Ishikawa (cell line): ENCODE data around the gene ACAN.

Source experiments
- CEBPB ChIP-seq: IDR thresholded peaks from 2 replicates; pipeline ENCODE4 v1.6.1; 2012
- CREB1 ChIP-seq: IDR thresholded peaks from 2 replicates; pipeline ENCODE4 v1.6.1; 2012; ENCODE audit warnings: low read depth
- EGR1 ChIP-seq: IDR thresholded peaks from 2 replicates; pipeline ENCODE4 v1.6.1; 2012
- EP300 ChIP-seq: IDR thresholded peaks from 2 replicates; pipeline ENCODE4 v1.6.1; 2012; ENCODE audit warnings: borderline replicate concordance
- FOXM1 ChIP-seq: IDR thresholded peaks from 2 replicates; pipeline ENCODE4 v1.6.1; 2012; ENCODE audit warnings: low read depth, borderline replicate concordance
- MAX ChIP-seq: IDR thresholded peaks from 2 replicates; pipeline ENCODE4 v1.6.1; 2012
- NFIC ChIP-seq: IDR thresholded peaks from 2 replicates; pipeline ENCODE4 v1.6.1; 2012
- RAD21 ChIP-seq: IDR thresholded peaks from 2 replicates; pipeline ENCODE4 v1.6.1; 2012; ENCODE audit warnings: low read depth
- TAF1 ChIP-seq: IDR thresholded peaks from 2 replicates; pipeline ENCODE4 v1.6.1; 2012; ENCODE audit warnings: low read depth, mild to moderate bottlenecking
- TCF12 ChIP-seq: IDR thresholded peaks from 2 replicates; pipeline ENCODE4 v1.6.1; 2012; ENCODE audit warnings: low read depth
- TEAD4 ChIP-seq: IDR thresholded peaks from 2 replicates; pipeline ENCODE4 v1.6.1; 2012
- YY1 ChIP-seq: IDR thresholded peaks from 2 replicates; pipeline ENCODE4 v1.6.1; 2012; ENCODE audit warnings: low read depth
- ZBTB7A ChIP-seq: IDR thresholded peaks from 2 replicates; pipeline ENCODE4 v1.6.1; 2012; ENCODE audit warnings: low read depth
- TF ChIP-seq, protein P1 (sequence below): IDR thresholded peaks from 2 replicates; pipeline ENCODE4 v1.6.1; 2012
- TF ChIP-seq, protein P2 (sequence below): IDR thresholded peaks from 2 replicates; pipeline ENCODE4 v1.6.1; 2012; ENCODE audit warnings: low read depth, mild to moderate bottlenecking

ACAN gene

GRCh38 chr15:88887068-88887580 lies 83.9 kb downstream of the ACAN start:
- no peak for TF ChIP-seq TAF1
- TF ChIP-seq, protein P1, sequence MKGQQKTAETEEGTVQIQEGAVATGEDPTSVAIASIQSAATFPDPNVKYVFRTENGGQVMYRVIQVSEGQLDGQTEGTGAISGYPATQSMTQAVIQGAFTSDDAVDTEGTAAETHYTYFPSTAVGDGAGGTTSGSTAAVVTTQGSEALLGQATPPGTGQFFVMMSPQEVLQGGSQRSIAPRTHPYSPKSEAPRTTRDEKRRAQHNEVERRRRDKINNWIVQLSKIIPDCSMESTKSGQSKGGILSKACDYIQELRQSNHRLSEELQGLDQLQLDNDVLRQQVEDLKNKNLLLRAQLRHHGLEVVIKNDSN: no peak
- TF ChIP-seq, protein P2, sequence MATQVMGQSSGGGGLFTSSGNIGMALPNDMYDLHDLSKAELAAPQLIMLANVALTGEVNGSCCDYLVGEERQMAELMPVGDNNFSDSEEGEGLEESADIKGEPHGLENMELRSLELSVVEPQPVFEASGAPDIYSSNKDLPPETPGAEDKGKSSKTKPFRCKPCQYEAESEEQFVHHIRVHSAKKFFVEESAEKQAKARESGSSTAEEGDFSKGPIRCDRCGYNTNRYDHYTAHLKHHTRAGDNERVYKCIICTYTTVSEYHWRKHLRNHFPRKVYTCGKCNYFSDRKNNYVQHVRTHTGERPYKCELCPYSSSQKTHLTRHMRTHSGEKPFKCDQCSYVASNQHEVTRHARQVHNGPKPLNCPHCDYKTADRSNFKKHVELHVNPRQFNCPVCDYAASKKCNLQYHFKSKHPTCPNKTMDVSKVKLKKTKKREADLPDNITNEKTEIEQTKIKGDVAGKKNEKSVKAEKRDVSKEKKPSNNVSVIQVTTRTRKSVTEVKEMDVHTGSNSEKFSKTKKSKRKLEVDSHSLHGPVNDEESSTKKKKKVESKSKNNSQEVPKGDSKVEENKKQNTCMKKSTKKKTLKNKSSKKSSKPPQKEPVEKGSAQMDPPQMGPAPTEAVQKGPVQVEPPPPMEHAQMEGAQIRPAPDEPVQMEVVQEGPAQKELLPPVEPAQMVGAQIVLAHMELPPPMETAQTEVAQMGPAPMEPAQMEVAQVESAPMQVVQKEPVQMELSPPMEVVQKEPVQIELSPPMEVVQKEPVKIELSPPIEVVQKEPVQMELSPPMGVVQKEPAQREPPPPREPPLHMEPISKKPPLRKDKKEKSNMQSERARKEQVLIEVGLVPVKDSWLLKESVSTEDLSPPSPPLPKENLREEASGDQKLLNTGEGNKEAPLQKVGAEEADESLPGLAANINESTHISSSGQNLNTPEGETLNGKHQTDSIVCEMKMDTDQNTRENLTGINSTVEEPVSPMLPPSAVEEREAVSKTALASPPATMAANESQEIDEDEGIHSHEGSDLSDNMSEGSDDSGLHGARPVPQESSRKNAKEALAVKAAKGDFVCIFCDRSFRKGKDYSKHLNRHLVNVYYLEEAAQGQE: no peak

GRCh38 chr15:88888719-88889118 lies 85.5 kb downstream of the ACAN start:
- TF ChIP-seq FOXM1 (no peak), EP300 (no peak), CEBPB (no peak), EGR1 (no peak), YY1 (no peak), CREB1 (no peak), MAX (no peak), NFIC (no peak), TAF1 (no peak), TEAD4 (no peak), RAD21 (no peak), TCF12 (no peak), ZBTB7A (no peak)
- TF ChIP-seq, protein P2: no peak
- TF ChIP-seq, protein P1: no peak

- TF ChIP-seq, protein P2: no peak
- TF ChIP-seq, protein P1: no peak
- no peak for TF ChIP-seq YY1
- no peak for TF ChIP-seq EP300
- TF ChIP-seq CEBPB: no peak
- TF ChIP-seq CREB1: no peak
- no peak for TF ChIP-seq TCF12
- TF ChIP-seq TAF1: no peak
- TF ChIP-seq RAD21: no peak
- TF ChIP-seq MAX: no peak
- no peak for TF ChIP-seq ZBTB7A
- no peak for TF ChIP-seq EGR1
- no peak for TF ChIP-seq TEAD4
- TF ChIP-seq FOXM1: no peak
- no peak for TF ChIP-seq NFIC
Observed at GRCh38 chr15:88890495-88890894, 87.3 kb downstream of the ACAN start.

GRCh38 chr15:88891540-88892254 lies 88.5 kb downstream of the ACAN start:
- no peak for TF ChIP-seq EGR1
- TF ChIP-seq, protein P2: no peak
- TF ChIP-seq NFIC: peak; percentile 63
